ENCODE measurements around the gene PFN4.

DNA sequence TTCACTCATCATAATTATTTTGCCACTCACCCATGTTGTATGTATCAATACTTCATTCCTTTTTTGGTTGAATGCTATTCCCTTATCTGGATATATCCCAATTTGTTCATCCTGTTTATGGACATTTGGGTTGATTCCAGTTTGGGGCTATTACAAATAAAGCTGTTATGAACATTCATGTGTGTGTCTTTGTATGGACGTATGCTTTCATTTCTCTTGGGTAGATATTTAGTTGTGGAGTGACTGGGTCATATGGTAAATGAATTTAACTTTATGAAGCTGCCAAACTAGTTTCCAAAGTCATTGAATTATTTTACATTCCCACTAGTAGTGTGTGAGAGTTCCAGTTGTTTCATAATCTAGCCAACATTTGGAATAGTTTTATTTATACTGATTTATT, 2.8 kb upstream of the PFN4 start:
- TF ChIP-seq EP300 (IDR thresholded peaks at IDR 0.05): no peak
- TF ChIP-seq, protein P1, sequence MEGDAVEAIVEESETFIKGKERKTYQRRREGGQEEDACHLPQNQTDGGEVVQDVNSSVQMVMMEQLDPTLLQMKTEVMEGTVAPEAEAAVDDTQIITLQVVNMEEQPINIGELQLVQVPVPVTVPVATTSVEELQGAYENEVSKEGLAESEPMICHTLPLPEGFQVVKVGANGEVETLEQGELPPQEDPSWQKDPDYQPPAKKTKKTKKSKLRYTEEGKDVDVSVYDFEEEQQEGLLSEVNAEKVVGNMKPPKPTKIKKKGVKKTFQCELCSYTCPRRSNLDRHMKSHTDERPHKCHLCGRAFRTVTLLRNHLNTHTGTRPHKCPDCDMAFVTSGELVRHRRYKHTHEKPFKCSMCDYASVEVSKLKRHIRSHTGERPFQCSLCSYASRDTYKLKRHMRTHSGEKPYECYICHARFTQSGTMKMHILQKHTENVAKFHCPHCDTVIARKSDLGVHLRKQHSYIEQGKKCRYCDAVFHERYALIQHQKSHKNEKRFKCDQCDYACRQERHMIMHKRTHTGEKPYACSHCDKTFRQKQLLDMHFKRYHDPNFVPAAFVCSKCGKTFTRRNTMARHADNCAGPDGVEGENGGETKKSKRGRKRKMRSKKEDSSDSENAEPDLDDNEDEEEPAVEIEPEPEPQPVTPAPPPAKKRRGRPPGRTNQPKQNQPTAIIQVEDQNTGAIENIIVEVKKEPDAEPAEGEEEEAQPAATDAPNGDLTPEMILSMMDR (IDR thresholded peaks at IDR 0.05): no peak
